ENCODE data around the gene MTFP1. TPM values are rescaled to one million over a fixed set of nuclear protein-coding genes. Genes with fewer than 3 reads are reported as not detected.

The MTFP1 gene
- polyA plus RNA-seq, 3 donors from 2014 or later = 18.7 to 41.3 (median 32.0) TPM

Other genes with a start within 250 kb of the MTFP1 start
- gene LIF, start 179.0 kb upstream of the MTFP1 start, polyA plus RNA-seq = 1 to 10 TPM in 1 of 3 donors, under 1 TPM in 1, not detected in 1; 0.29 to 1.0 TPM
- gene OSM, start 158.9 kb upstream of the MTFP1 start, polyA plus RNA-seq = 10 to 100 TPM in 2 of 3 donors, 1 to 10 TPM in 1; 7.5 to 22.3 (median 16.6) TPM
- gene CASTOR1, start 136.3 kb upstream of the MTFP1 start, polyA plus RNA-seq = 10 to 100 TPM in 2 of 3 donors, 1 to 10 TPM in 1; 9.3 to 16.9 (median 11.8) TPM
- 10 to 100 TPM; 46.2 to 59.9 (median 49.2) TPM for gene TBC1D10A, start 98.8 kb upstream of the MTFP1 start, polyA plus RNA-seq
- gene SF3A1, start 68.9 kb upstream of the MTFP1 start, polyA plus RNA-seq = 100 to 1,000 TPM in 1 of 3 donors, 10 to 100 TPM in 2; 35.5 to 133 (median 69.6) TPM
- gene CCDC157, start 68.8 kb upstream of the MTFP1 start, polyA plus RNA-seq = 1 to 10 TPM; 1.4 to 3.5 (median 1.9) TPM
- 1 to 10 TPM in 1 of 3 donors, under 1 TPM in 2; 0.38 to 1.1 (median 0.56) TPM for gene RNF215, start 38.4 kb upstream of the MTFP1 start, polyA plus RNA-seq
- 1 to 10 TPM in 1 of 3 donors, under 1 TPM in 1, not detected in 1; 0.23 to 1.6 TPM for gene SEC14L2, start 28.8 kb upstream of the MTFP1 start, polyA plus RNA-seq
- gene SEC14L3, start 46.2 kb downstream of the MTFP1 start, polyA plus RNA-seq = not detected
- not detected for gene SEC14L4, start 79.9 kb downstream of the MTFP1 start, polyA plus RNA-seq
- gene SEC14L6, start 121.0 kb downstream of the MTFP1 start, polyA plus RNA-seq = 1 to 10 TPM in 1 of 3 donors, not detected in 2; 1.0 TPM
- gene GAL3ST1, start 148.9 kb downstream of the MTFP1 start, polyA plus RNA-seq = not detected
- 10 to 100 TPM; 25.8 to 41.9 (median 34.5) TPM for gene PES1, start 166.1 kb downstream of the MTFP1 start, polyA plus RNA-seq
- gene TCN2, start 181.4 kb downstream of the MTFP1 start, polyA plus RNA-seq = under 1 TPM in 2 of 3 donors, not detected in 1; 0.14 to 0.59 TPM
- 1 to 10 TPM; 1.4 to 2.7 (median 2.7) TPM for gene SLC35E4, start 210.0 kb downstream of the MTFP1 start, polyA plus RNA-seq
- 1 to 10 TPM; 4.6 to 8.6 (median 4.7) TPM for gene DUSP18, start 242.1 kb downstream of the MTFP1 start, polyA plus RNA-seq

All from immature natural killer cell (primary cell).